HL-60 (cell line): ENCODE data around the gene KRTAP10-12.

Experiments used
- GABPA ChIP-seq: IDR thresholded peaks from 2 replicates; pipeline ENCODE4 v1.6.1; 2012; ENCODE audit warnings: low read depth
- POLR2AphosphoS5 ChIP-seq: IDR thresholded peaks from 2 replicates; pipeline ENCODE4 v1.6.1; 2012; ENCODE audit warnings: low read depth
- SPI1 ChIP-seq: IDR thresholded peaks from 2 replicates; pipeline ENCODE4 v1.6.1; 2012; ENCODE audit warnings: low read depth, mild to moderate bottlenecking, borderline replicate concordance
- TF ChIP-seq, protein P1 (sequence below): IDR thresholded peaks from one replicate; pipeline ENCODE4 v1.5.1; 2011; ENCODE audit warnings: low read length, control low read depth, inconsistent platforms; ENCODE audit not compliant: insufficient read depth
- TF ChIP-seq, protein P2 (sequence below): IDR thresholded peaks from 2 replicates; pipeline ENCODE4 v1.6.1; 2012; ENCODE audit warnings: low read depth; ENCODE audit not compliant: insufficient replicate concordance

DNA sequence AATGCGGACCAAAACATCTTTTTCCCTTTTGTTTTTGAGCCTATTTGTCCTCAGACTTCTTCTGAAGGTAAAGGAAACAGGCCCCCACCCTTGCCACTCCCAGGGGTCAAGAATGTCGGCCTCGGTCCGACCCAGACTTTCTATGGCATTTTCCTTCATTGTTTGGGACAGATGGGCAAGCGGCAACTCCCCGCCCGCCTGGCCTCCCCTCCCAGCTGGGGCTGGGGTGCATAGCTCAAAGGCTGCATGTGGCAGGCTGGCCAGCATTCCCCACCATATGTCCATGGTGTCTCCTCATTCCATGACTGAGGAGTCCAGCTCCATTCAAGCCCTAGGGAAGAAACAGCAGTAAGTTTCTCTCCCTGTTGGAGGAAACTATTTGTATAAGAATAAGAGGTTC lies 43.8 kb downstream of the KRTAP10-12 start:
- TF ChIP-seq, protein P1, sequence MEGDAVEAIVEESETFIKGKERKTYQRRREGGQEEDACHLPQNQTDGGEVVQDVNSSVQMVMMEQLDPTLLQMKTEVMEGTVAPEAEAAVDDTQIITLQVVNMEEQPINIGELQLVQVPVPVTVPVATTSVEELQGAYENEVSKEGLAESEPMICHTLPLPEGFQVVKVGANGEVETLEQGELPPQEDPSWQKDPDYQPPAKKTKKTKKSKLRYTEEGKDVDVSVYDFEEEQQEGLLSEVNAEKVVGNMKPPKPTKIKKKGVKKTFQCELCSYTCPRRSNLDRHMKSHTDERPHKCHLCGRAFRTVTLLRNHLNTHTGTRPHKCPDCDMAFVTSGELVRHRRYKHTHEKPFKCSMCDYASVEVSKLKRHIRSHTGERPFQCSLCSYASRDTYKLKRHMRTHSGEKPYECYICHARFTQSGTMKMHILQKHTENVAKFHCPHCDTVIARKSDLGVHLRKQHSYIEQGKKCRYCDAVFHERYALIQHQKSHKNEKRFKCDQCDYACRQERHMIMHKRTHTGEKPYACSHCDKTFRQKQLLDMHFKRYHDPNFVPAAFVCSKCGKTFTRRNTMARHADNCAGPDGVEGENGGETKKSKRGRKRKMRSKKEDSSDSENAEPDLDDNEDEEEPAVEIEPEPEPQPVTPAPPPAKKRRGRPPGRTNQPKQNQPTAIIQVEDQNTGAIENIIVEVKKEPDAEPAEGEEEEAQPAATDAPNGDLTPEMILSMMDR, result no peak
- TF ChIP-seq POLR2AphosphoS5 (no peak), SPI1 (no peak), GABPA (no peak)
- TF ChIP-seq, protein P2, sequence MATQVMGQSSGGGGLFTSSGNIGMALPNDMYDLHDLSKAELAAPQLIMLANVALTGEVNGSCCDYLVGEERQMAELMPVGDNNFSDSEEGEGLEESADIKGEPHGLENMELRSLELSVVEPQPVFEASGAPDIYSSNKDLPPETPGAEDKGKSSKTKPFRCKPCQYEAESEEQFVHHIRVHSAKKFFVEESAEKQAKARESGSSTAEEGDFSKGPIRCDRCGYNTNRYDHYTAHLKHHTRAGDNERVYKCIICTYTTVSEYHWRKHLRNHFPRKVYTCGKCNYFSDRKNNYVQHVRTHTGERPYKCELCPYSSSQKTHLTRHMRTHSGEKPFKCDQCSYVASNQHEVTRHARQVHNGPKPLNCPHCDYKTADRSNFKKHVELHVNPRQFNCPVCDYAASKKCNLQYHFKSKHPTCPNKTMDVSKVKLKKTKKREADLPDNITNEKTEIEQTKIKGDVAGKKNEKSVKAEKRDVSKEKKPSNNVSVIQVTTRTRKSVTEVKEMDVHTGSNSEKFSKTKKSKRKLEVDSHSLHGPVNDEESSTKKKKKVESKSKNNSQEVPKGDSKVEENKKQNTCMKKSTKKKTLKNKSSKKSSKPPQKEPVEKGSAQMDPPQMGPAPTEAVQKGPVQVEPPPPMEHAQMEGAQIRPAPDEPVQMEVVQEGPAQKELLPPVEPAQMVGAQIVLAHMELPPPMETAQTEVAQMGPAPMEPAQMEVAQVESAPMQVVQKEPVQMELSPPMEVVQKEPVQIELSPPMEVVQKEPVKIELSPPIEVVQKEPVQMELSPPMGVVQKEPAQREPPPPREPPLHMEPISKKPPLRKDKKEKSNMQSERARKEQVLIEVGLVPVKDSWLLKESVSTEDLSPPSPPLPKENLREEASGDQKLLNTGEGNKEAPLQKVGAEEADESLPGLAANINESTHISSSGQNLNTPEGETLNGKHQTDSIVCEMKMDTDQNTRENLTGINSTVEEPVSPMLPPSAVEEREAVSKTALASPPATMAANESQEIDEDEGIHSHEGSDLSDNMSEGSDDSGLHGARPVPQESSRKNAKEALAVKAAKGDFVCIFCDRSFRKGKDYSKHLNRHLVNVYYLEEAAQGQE, result no peak
